Measurements from ENCODE around the gene SLC30A1. TPM values are rescaled to one million over a fixed set of nuclear protein-coding genes. Genes with fewer than 3 reads are reported as not detected.

Gene SLC30A1
- total and polyA plus RNA-seq, 2 of the 13 experiments (the other 11 are each of a cell fraction or from before 2014, with no cell fraction given) = 5.9 to 24.4 TPM

- ChIA-PET CTCF (ENCODE audit: low intra/inter-chr PET ratio, low total read pairs) (no interaction called here), POLR2A (no interaction called here)
- no TSS peak for BruUV-seq (replicated peaks)
- intact Hi-C loops (cut with micrococcal nuclease; ENCODE audit: unreplicated experiment) = no loop called here
- Histone ChIP-seq H3K36me3 (replicated peaks in 1 of 2; ENCODE audit: control insufficient read depth in 1 of 2, insufficient read depth in 2 of 2, low read length in 2 of 2) (no peaks in the 10 kb centered on the region), H3K27ac (ENCODE audit: extremely low read length, insufficient read depth, low read length) (no peak overlapping the region), H3K4me3 (replicated peaks in 1 of 3; ENCODE audit: insufficient read depth in 1 of 3, low read depth in 2 of 3, low read length in 3 of 3) (no peak overlapping the region), H3K4me1 (ENCODE audit: insufficient read depth, low read length) (peaks cover 40% of the 10 kb centered on the region), H3K9me3 (ENCODE audit: low read length) (no peaks in the 10 kb centered on the region), H3K4me2 (ENCODE audit: low read depth, low read length) (no peak overlapping the region), H3K27me3 (ENCODE audit: control insufficient read depth in 1 of 2, insufficient read depth in 2 of 2, low read length in 2 of 2) (peaks cover 0 to 3% of the 10 kb centered on the region in 2 experiments; a peak in 2 of 5 replicates), H2AFZ (ENCODE audit: low read length) (no peak overlapping the region), H4K20me1 (ENCODE audit: insufficient read depth, low read length) (no peaks in the 10 kb centered on the region), H3K9ac (ENCODE audit: insufficient read depth, low read depth, low read length) (no peak overlapping the region), H3K79me2 (ENCODE audit: insufficient read depth, low read length) (no peaks in the 10 kb centered on the region)
- ATAC-seq (no peak), FAIRE-seq (no peak), DNase-seq (ENCODE audit: low spot score) (no peak)
- in situ Hi-C loops (cut with HindIII; ENCODE audit: extremely low pct_ligation_motif_present, low pct_unique_long_range_greater_than_20kb) = no loop called here
- TF ChIP-seq DPF2 (CRISPR knock-in tag; IDR thresholded peaks at IDR 0.05; ENCODE audit: borderline replicate concordance, low read depth) (no peak), ZNF276 (CRISPR knock-in tag; IDR thresholded peaks at IDR 0.05; ENCODE audit: low read depth) (no peak), ZNF552 (CRISPR knock-in tag; IDR thresholded peaks at IDR 0.05; ENCODE audit: borderline replicate concordance) (no peak), ZNF558 (CRISPR knock-in tag; IDR thresholded peaks at IDR 0.05; ENCODE audit: borderline replicate concordance) (no peak), MLLT10 (CRISPR knock-in tag; IDR thresholded peaks at IDR 0.05) (no peak), NFIC (IDR thresholded peaks at IDR 0.05; ENCODE audit: low read length) (no peak), ZNF672 (CRISPR knock-in tag; IDR thresholded peaks at IDR 0.05) (no peak), BORCS8-MEF2B (CRISPR knock-in tag; IDR thresholded peaks at IDR 0.05) (no peak), GABPB1 (CRISPR knock-in tag; IDR thresholded peaks at IDR 0.05) (no peak), ZNF674 (CRISPR knock-in tag; IDR thresholded peaks at IDR 0.05; ENCODE audit: low read depth) (no peak), PAX8 (CRISPR knock-in tag; IDR thresholded peaks at IDR 0.05; ENCODE audit: borderline replicate concordance) (no peak), ZNF549 (CRISPR knock-in tag; IDR thresholded peaks at IDR 0.05) (no peak), NR2C2 (CRISPR knock-in tag; IDR thresholded peaks at IDR 0.05; ENCODE audit: borderline replicate concordance) (no peak), ZNF335 (CRISPR knock-in tag; IDR thresholded peaks at IDR 0.05) (no peak), RFXANK (CRISPR knock-in tag; IDR thresholded peaks at IDR 0.05) (no peak), NCOA5 (CRISPR knock-in tag; IDR thresholded peaks at IDR 0.05) (no peak)
- TF ChIP-seq, protein P1, sequence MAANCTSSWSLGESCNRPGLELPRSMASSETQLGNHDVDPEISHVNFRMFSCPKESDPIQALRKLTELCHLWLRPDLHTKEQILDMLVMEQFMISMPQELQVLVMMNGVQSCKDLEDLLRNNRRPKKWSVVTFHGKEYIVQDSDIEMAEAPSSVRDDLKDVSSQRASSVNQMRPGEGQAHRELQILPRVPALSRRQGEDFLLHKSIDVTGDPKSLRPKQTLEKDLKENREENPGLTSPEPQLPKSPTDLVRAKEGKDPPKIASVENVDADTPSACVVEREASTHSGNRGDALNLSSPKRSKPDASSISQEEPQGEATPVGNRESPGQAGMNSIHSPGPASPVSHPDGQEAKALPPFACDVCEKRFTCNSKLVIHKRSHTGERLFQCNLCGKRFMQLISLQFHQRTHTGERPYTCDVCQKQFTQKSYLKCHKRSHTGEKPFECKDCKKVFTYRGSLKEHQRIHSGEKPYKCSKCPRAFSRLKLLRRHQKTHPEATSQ (CRISPR knock-in tag; IDR thresholded peaks at IDR 0.05; ENCODE audit: borderline replicate concordance) = no peak
- TF ChIP-seq, protein P2, sequence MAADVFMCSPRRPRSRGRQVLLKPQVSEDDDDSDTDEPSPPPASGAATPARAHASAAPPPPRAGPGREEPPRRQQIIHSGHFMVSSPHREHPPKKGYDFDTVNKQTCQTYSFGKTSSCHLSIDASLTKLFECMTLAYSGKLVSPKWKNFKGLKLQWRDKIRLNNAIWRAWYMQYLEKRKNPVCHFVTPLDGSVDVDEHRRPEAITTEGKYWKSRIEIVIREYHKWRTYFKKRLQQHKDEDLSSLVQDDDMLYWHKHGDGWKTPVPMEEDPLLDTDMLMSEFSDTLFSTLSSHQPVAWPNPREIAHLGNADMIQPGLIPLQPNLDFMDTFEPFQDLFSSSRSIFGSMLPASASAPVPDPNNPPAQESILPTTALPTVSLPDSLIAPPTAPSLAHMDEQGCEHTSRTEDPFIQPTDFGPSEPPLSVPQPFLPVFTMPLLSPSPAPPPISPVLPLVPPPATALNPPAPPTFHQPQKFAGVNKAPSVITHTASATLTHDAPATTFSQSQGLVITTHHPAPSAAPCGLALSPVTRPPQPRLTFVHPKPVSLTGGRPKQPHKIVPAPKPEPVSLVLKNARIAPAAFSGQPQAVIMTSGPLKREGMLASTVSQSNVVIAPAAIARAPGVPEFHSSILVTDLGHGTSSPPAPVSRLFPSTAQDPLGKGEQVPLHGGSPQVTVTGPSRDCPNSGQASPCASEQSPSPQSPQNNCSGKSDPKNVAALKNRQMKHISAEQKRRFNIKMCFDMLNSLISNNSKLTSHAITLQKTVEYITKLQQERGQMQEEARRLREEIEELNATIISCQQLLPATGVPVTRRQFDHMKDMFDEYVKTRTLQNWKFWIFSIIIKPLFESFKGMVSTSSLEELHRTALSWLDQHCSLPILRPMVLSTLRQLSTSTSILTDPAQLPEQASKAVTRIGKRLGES (CRISPR knock-in tag; IDR thresholded peaks at IDR 0.05; ENCODE audit: borderline replicate concordance) = no peak
- TF ChIP-seq, protein P3, sequence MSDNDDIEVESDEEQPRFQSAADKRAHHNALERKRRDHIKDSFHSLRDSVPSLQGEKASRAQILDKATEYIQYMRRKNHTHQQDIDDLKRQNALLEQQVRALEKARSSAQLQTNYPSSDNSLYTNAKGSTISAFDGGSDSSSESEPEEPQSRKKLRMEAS (IDR thresholded peaks at IDR 0.05) = no peak
- 57% methylated on average over 4 of the region's 4 CpGs for WGBS (ENCODE audit: low lambda C conversion rate)
Observed at GRCh38 chr1:211627259-211627658, 48.3 kb upstream of the SLC30A1 start.

All from HepG2 (cell line).